Transverse colon (tissue), 4 donors: ENCODE data around the gene TYW1.
"Not testable (repeated sequence)": the region's sequence is repeated elsewhere in the genome, so short reads cannot be mapped to it uniquely, and the experiment has no call there.

Source experiments
- POLR2A ChIP-seq: fragments of 450-650 bp; IDR thresholded peaks from one replicate; pipeline ENCODE4 v1.6.1; 2016; ENCODE audit warnings: antibody characterized with exemption, mild to moderate bottlenecking, moderate library complexity
- POLR2AphosphoS5 ChIP-seq, 3 donors: sonication (generic); formaldehyde crosslinking; IDR thresholded peaks; one replicate each; pipeline ENCODE4 v1.6.1; 2016; ENCODE audit warnings: antibody characterized with exemption in 3 of 3
- TF ChIP-seq, protein P1 (sequence below), 5 experiments: fragments of 200-600 bp in 3 of 5; fragments of 450-650 bp in 2 of 5; sonication (generic) in 3 of 5; IDR thresholded peaks; 1 replicate in 2 of 5; 2 replicates in 3 of 5; pipeline ENCODE4 v1.5.1; 2016 to 2017; ENCODE audit warnings: antibody characterized with exemption in 5 of 5, inconsistent platforms in 3 of 5, mild to moderate bottlenecking in 2 of 5, moderate library complexity in 1 of 5

GRCh38 chr7:67061321-67061720 is 64.7 kb downstream of the TYW1 start:
- TF ChIP-seq, protein P1, sequence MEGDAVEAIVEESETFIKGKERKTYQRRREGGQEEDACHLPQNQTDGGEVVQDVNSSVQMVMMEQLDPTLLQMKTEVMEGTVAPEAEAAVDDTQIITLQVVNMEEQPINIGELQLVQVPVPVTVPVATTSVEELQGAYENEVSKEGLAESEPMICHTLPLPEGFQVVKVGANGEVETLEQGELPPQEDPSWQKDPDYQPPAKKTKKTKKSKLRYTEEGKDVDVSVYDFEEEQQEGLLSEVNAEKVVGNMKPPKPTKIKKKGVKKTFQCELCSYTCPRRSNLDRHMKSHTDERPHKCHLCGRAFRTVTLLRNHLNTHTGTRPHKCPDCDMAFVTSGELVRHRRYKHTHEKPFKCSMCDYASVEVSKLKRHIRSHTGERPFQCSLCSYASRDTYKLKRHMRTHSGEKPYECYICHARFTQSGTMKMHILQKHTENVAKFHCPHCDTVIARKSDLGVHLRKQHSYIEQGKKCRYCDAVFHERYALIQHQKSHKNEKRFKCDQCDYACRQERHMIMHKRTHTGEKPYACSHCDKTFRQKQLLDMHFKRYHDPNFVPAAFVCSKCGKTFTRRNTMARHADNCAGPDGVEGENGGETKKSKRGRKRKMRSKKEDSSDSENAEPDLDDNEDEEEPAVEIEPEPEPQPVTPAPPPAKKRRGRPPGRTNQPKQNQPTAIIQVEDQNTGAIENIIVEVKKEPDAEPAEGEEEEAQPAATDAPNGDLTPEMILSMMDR (IDR thresholded peaks at IDR 0.05): not testable (repeated sequence)
- not testable (repeated sequence) for TF ChIP-seq POLR2A; POLR2AphosphoS5 (IDR thresholded peaks at IDR 0.05)
